Liver (tissue), 3 donors: Measurements from ENCODE around the gene IKZF4.

ENCODE experiments used
- ATF3 ChIP-seq: IDR thresholded peaks from 2 replicates; pipeline ENCODE4 v1.6.1; 2016; ENCODE audit warnings: antibody characterized with exemption
- CTCF ChIP-seq: fragments of 150-350 bp; IDR thresholded peaks from 2 replicates; pipeline ENCODE4 v1.5.1; 2017; ENCODE audit warnings: improper control_type of control experiment, low read depth, low read length; ENCODE audit not compliant: missing input control
- FOXA1 ChIP-seq: IDR thresholded peaks from 2 replicates; pipeline ENCODE4 v1.6.1; 2016; ENCODE audit warnings: antibody characterized with exemption
- JUND ChIP-seq, 2 donors: IDR thresholded peaks; 2 replicates each; pipeline ENCODE4 v1.6.1; 2016; ENCODE audit warnings: antibody characterized with exemption in 2 of 2
- RAD21 ChIP-seq, 2 donors: IDR thresholded peaks; 2 replicates each; pipeline ENCODE4 v1.6.1; 2016; ENCODE audit warnings: antibody characterized with exemption in 2 of 2, mild to moderate bottlenecking in 2 of 2
- REST ChIP-seq: IDR thresholded peaks from 2 replicates; pipeline ENCODE4 v1.6.1; 2016; ENCODE audit warnings: antibody characterized with exemption, mild to moderate bottlenecking
- RXRA ChIP-seq, 2 donors: IDR thresholded peaks; 2 replicates each; pipeline ENCODE4 v1.6.1; 2017 to 2018; ENCODE audit warnings: antibody characterized with exemption in 2 of 2, mild to moderate bottlenecking in 1 of 2
- TAF1 ChIP-seq: conservative IDR thresholded peaks from 2 replicates; pipeline ENCODE4 v1.6.1; 2016; ENCODE audit warnings: antibody characterized with exemption, mild to moderate bottlenecking
- YY1 ChIP-seq: IDR thresholded peaks from 2 replicates; pipeline ENCODE4 v1.6.1; 2016; ENCODE audit warnings: antibody characterized with exemption, mild to moderate bottlenecking
- donor health status: healthy.
- donor health status: healthy.

- TF ChIP-seq REST (no peak), CTCF (no peak), TAF1 (no peak), YY1 (no peak), FOXA1 (no peak), RAD21 (IDR thresholded peaks at IDR 0.05) (no peak), ATF3 (no peak), JUND (IDR thresholded peaks at IDR 0.05) (no peak), RXRA (IDR thresholded peaks at IDR 0.05) (no peak)
Measured at GRCh38 chr12:55984861-55985260, 36.0 kb upstream of the IKZF4 start.
